ENCODE measurements around the gene CHL1. TPM values are rescaled to one million over a fixed set of nuclear protein-coding genes. Genes with fewer than 3 reads are reported as not detected.

The CHL1 gene
- total RNA-seq, 6 experiments from 2014 or later: not detected

DNA sequence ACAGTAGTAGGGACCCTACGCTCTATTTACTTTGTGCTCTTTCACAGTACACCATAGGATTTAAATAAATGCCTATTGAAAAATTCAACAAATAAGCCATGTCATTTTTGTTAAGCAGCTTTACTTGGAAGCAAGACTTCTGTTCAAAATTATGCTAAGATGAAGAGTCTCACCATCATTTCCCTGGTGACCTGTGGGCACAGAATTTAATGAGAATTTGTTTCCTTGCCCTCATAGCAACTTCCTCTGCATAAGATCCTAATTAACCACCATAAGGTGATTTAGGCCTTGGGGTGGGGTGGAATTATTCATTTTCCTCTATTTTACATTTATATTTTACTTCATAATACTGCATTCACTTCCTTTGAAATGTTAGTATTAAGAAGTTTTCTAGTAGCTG is 70.5 kb downstream of the CHL1 start:
- DNase-seq: no peak
- Mint-ChIP-seq H3K36me3 (ENCODE audit: low read depth) (peaks cover 15% of the 10 kb centered on the region; the same call in 1 of the 2 replicates), H3K4me1 (ENCODE audit: low read depth) (no peaks in the 10 kb centered on the region), H3K27ac (no peak overlapping the region), H3K4me3 (no peak overlapping the region), H3K27me3 (ENCODE audit: insufficient read depth) (no peaks in the 10 kb centered on the region), H3K9me3 (peaks cover 52% of the 10 kb centered on the region)
- TF ChIP-seq, protein P1, sequence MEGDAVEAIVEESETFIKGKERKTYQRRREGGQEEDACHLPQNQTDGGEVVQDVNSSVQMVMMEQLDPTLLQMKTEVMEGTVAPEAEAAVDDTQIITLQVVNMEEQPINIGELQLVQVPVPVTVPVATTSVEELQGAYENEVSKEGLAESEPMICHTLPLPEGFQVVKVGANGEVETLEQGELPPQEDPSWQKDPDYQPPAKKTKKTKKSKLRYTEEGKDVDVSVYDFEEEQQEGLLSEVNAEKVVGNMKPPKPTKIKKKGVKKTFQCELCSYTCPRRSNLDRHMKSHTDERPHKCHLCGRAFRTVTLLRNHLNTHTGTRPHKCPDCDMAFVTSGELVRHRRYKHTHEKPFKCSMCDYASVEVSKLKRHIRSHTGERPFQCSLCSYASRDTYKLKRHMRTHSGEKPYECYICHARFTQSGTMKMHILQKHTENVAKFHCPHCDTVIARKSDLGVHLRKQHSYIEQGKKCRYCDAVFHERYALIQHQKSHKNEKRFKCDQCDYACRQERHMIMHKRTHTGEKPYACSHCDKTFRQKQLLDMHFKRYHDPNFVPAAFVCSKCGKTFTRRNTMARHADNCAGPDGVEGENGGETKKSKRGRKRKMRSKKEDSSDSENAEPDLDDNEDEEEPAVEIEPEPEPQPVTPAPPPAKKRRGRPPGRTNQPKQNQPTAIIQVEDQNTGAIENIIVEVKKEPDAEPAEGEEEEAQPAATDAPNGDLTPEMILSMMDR (IDR thresholded peaks at IDR 0.05): no peak

DNA sequence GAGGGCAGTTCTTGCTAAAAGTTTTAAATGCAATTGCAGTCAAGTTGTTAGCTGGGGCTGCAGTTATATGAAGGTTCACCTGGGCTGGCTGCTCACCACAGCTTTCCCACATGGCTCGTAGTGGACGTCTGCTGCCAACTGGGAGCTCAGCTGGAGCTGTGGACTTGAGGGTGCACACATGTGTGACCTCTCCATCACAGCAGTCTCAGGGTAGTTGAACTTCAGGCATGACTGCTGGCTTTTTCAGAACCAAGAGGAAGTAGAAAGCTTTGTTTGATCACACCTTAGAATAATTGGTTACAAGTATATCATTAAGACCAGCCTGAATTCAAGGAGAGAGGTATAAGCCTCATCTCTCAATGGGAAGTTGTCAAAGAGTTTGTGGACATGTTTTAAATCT is 74.1 kb downstream of the CHL1 start:
- no peak overlapping the region for H3K27ac Mint-ChIP-seq
- TF ChIP-seq, protein P1 (IDR thresholded peaks at IDR 0.05): no peak
- H3K4me1 Mint-ChIP-seq (ENCODE audit: low read depth): no peaks in the 10 kb centered on the region
- H3K9me3 Mint-ChIP-seq: peaks cover 56% of the 10 kb centered on the region
- no peak for DNase-seq
- H3K27me3 Mint-ChIP-seq (ENCODE audit: insufficient read depth): no peaks in the 10 kb centered on the region
- H3K36me3 Mint-ChIP-seq (ENCODE audit: low read depth): peaks cover 15% of the 10 kb centered on the region; the same call in 1 of the 2 replicates
- H3K4me3 Mint-ChIP-seq: no peak overlapping the region

DNA sequence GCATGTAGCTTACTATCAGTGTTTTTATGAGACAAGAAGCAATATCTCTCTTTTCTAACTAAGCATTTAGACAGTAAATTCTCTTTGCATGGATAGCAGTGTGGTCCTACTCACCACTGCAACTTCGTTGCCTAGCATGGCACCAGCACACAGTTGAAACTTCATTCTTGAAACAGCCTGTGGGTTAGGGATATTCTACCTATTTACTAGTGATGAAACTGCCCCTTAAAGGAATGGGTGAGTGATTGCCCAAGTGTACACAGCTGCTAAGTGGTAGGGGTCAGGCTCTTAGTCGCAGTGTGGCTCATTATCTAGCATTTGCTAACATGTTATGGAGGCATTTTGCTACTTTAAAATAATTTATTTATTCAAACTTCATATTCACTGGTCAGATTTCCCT is 78.4 kb downstream of the CHL1 start:
- H3K4me3 Mint-ChIP-seq: no peak overlapping the region
- no peak overlapping the region for H3K27ac Mint-ChIP-seq
- TF ChIP-seq, protein P1 (IDR thresholded peaks at IDR 0.05): no peak
- H3K27me3 Mint-ChIP-seq (ENCODE audit: insufficient read depth): no peaks in the 10 kb centered on the region
- no peaks in the 10 kb centered on the region for H3K4me1 Mint-ChIP-seq (ENCODE audit: low read depth)
- DNase-seq: no peak
- H3K36me3 Mint-ChIP-seq (ENCODE audit: low read depth): peaks cover 3% of the 10 kb centered on the region; the same call in 1 of the 2 replicates
- peaks cover 41% of the 10 kb centered on the region for H3K9me3 Mint-ChIP-seq

DNA sequence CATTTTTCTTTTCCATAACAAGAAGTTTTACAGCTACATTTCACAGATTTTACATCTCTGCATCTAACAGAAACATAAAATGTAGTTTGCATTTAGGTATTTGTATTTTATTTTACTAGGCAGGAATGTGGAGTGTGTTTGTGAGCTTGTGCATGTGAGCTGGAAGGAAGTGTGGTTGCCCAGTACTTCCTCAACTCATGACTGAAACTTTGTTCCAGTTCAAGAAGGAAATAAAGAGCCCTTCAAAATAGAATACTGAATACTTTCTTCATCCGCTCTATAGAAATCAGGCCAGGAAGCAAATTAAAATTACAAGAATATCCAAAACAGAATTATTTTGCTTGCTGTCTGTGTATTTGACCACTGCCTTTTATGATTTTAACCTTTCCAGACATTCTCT is 81.3 kb downstream of the CHL1 start:
- peaks cover 24% of the 10 kb centered on the region for H3K9me3 Mint-ChIP-seq
- TF ChIP-seq, protein P1 (IDR thresholded peaks at IDR 0.05): no peak
- H3K4me3 Mint-ChIP-seq: no peak overlapping the region
- DNase-seq: no peak
- H3K36me3 Mint-ChIP-seq (ENCODE audit: low read depth): no peaks in the 10 kb centered on the region
- H3K27me3 Mint-ChIP-seq (ENCODE audit: insufficient read depth): no peaks in the 10 kb centered on the region
- H3K27ac Mint-ChIP-seq: no peak overlapping the region
- H3K4me1 Mint-ChIP-seq (ENCODE audit: low read depth): no peaks in the 10 kb centered on the region

DNA sequence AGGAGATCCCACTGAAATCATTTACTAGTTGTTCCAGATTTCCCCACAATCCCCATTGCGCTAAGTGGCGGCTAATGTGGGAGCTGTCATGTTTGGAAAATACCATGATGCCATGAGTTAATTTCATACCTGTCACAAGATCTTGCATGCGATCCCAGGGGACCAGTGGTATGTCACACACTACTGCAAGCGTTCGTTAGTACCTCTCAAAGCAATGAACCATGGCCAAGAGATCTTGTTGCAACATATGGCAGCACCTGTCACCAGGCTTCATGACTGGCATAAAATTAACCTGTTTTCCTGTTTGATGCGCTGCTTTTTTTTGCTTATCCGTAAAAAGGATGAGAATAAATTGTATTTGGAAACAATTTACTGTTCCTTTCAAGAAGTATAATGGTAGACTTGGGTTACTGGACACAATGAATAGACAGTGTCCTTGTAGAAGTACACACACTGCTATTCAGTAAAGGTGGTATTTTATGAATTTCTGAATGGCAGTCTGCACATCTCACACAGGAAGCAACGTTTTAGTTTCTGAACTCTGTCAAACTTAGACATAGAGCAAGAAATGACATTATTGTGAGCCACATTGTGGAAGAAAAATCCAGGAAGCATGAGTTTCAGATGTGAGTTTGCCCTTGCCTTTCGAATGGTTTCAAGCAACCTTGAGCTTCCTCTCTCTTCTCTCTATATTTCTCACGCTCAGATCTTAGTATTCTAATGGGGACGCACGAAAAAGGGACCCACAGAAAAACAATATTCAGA is 81.9 kb downstream of the CHL1 start:
- Mint-ChIP-seq H3K36me3 (ENCODE audit: low read depth) (no peaks in the 10 kb centered on the region), H3K27ac (no peak overlapping the region), H3K27me3 (ENCODE audit: insufficient read depth) (no peaks in the 10 kb centered on the region), H3K9me3 (peaks cover 29% of the 10 kb centered on the region), H3K4me1 (ENCODE audit: low read depth) (no peaks in the 10 kb centered on the region), H3K4me3 (no peak overlapping the region)
- no peak for DNase-seq
- TF ChIP-seq, protein P1 (IDR thresholded peaks at IDR 0.05): no peak

Measured in HFFc6 (cell line).